ENCODE results near the gene MUTYH. TPM values are rescaled to one million over a fixed set of nuclear protein-coding genes. Genes with fewer than 3 reads are reported as not detected.

MUTYH gene
- total and polyA plus RNA-seq, 9 of the 15 experiments (the other 6 are each of a cell fraction or from before 2014, with no cell fraction given) = 3.4 to 53.5 (median 29.0) TPM

- no peak for TF ChIP-seq U2AF1 (optimal IDR thresholded peaks at IDR 0.05; ENCODE audit: low read depth, low read length)
These were observed 39.6 kb downstream of the MUTYH start (continued) for GRCh38 chr1:45300669-45300997.

- WGBS (ENCODE audit: insufficient coverage, low coverage, missing lambda C conversion rate) = 5% methylated on average over 4 of the region's 4 CpGs
- in situ Hi-C loops (cut with MboI) = loop anchor here (5.0 to 10.0 kb wide), 4 partner anchors 288 to 575 kb away; partner anchors contain the start of genes HECTD3, PTCH2 and UROD
- Histone ChIP-seq H3K9me1 (ENCODE audit: control insufficient read depth, insufficient read depth, low read length) (no peaks in the 10 kb centered on the region), H3K4me3 (no peak overlapping the region), H3K27ac (ENCODE audit: extremely low read depth, low read depth, low read length) (no peak overlapping the region), H3K9ac (ENCODE audit: insufficient read depth in 1 of 2, low read depth in 2 of 2, low read length in 2 of 2) (no peak overlapping the region), H4K20me1 (replicated peaks; ENCODE audit: control insufficient read depth, insufficient read depth, low read length) (no peaks in the 10 kb centered on the region), H3K27me3 (ENCODE audit: control insufficient read depth in 2 of 2, insufficient read depth in 2 of 2, low read length in 2 of 2) (no peaks in the 10 kb centered on the region), H3K9me3 (replicated peaks; ENCODE audit: control insufficient read depth, insufficient read depth, low read depth, low read length) (no peaks in the 10 kb centered on the region), H3K4me2 (ENCODE audit: insufficient read depth, low read length) (no peak overlapping the region), H2AFZ (ENCODE audit: low read depth, low read length) (peak overlapping the region; percentile 26; the same call in 1 of the 2 replicates), H3K79me2 (ENCODE audit: control insufficient read depth, insufficient read depth, low read length) (peaks cover 9% of the 10 kb centered on the region; the same call in 2 of the 3 replicates), H3K4me1 (replicated peaks in 1 of 2; ENCODE audit: control insufficient read depth in 2 of 2, insufficient read depth in 2 of 2, low read length in 2 of 2) (peaks cover 24 to 28% of the 10 kb centered on the region in 2 experiments), H3K36me3 (ENCODE audit: control insufficient read depth, insufficient read depth, low read length) (no peaks in the 10 kb centered on the region)
- DNase-seq (ENCODE audit: extremely low read depth in 1 of 4, low spot score in 3 of 4) (peak; percentile 65 to 85 (median 70)), FAIRE-seq (peak; percentile 98), ATAC-seq (peak; percentile 44)
- ChIA-PET POLR2A (interaction anchor here (0.6 to 4.1 kb wide), 10 partner anchors 8 to 591 kb away, joined by 3 to 44 read pairs (median 3); partner anchors contain the start of genes HECTD3 and UROD), CTCF (ENCODE audit: low intra/inter-chr PET ratio) (interaction anchor here (0.5 to 5.3 kb wide), 10 partner anchors 21 to 569 kb away, joined by 3 to 58 read pairs (median 4); partner anchors contain the start of gene RNU5D-1)
- intact Hi-C loops (cut with micrococcal nuclease) = loop anchor here (1.0 to 5.0 kb wide), 5 partner anchors 68 to 568 kb away; partner anchors contain the start of gene RNU5D-1
- no TSS peak for BruUV-seq (replicated peaks)
- TF ChIP-seq SAFB (IDR thresholded peaks at IDR 0.05; ENCODE audit: borderline replicate concordance, low read depth, low read length) (no peak), ARHGAP35 (IDR thresholded peaks at IDR 0.05; ENCODE audit: partially characterized antibody) (no peak), NR1H2 (CRISPR knock-in tag; IDR thresholded peaks at IDR 0.05) (no peak), SMC3 (conservative IDR thresholded peaks at IDR 0.05; ENCODE audit: insufficient read depth, low read depth, low read length) (peak; percentile 89), DLX4 (CRISPR knock-in tag; IDR thresholded peaks at IDR 0.05) (no peak), GATAD2B (IDR thresholded peaks at IDR 0.05; ENCODE audit: borderline replicate concordance) (no peak), REST (IDR thresholded peaks at IDR 0.05; ENCODE audit: borderline replicate concordance) (peak; percentile 93), REST (CRISPR knock-in tag; IDR thresholded peaks at IDR 0.05; ENCODE audit: low read depth) (no peak), ATF1 (CRISPR knock-in tag; IDR thresholded peaks at IDR 0.05) (no peak), ATF1 (tag; IDR thresholded peaks at IDR 0.05) (0 out of 2 replicates have a peak, but pooled peaks have one; percentile 16), ARID2 (IDR thresholded peaks at IDR 0.05) (peak; percentile 73; the same call in 1 of the 2 replicates), CAMTA2 (CRISPR knock-in tag; conservative IDR thresholded peaks at IDR 0.05) (no peak)
These were observed 40.1 kb downstream of the MUTYH start for GRCh38 chr1:45299981-45300668.

Data from K562 (cell line).